HepG2 (cell line): Measurements from ENCODE around the gene ARMH4. TPM values are rescaled to one million over a fixed set of nuclear protein-coding genes. Genes with fewer than 3 reads are reported as not detected.
A peak's percentile ranks its signal among the peaks of the same experiment; 100 is the strongest.

Experiments
- ARID2 ChIP-seq: sonication (generic); formaldehyde crosslinking; IDR thresholded peaks from 2 replicates; pipeline ENCODE4 v1.8.1; 2022; ENCODE audit warnings: mild to moderate bottlenecking, missing genetic modification reagents, borderline replicate concordance
- CBX2 ChIP-seq, 2 experiments: fragments of 200-600 bp in 1 of 2; sonication (generic); formaldehyde crosslinking in 1 of 2; IDR thresholded peaks; 2 replicates each; pipeline versions ENCODE4 v1.7.0 to v1.8.1; 2018 to 2022; ENCODE audit warnings: low read depth in 2 of 2, low read length in 1 of 2, mild to moderate bottlenecking in 1 of 2, missing genetic modification reagents in 1 of 2
- HES4 ChIP-seq: sonication (generic); formaldehyde crosslinking; IDR thresholded peaks from 2 replicates; pipeline ENCODE4 v1.9.0; 2021; ENCODE audit warnings: mild to moderate bottlenecking, missing genetic modification reagents, borderline replicate concordance
- HHEX ChIP-seq: IDR thresholded peaks from 2 replicates; pipeline ENCODE4 v1.6.1; 2016; ENCODE audit warnings: control low read depth
- ISX ChIP-seq: sonication (generic); formaldehyde crosslinking; conservative IDR thresholded peaks from 2 replicates; pipeline ENCODE4 v1.5.0; 2020; ENCODE audit warnings: missing genetic modification reagents
- MXI1 ChIP-seq: IDR thresholded peaks from 3 replicates; pipeline ENCODE4 v1.6.1; 2012; ENCODE audit warnings: low read depth, low read length, inconsistent platforms, borderline replicate concordance
- MZF1 ChIP-seq: sonication (generic); formaldehyde crosslinking; IDR thresholded peaks from 2 replicates; pipeline ENCODE4 v1.8.1; 2023; ENCODE audit warnings: mild to moderate bottlenecking, missing genetic modification reagents, borderline replicate concordance
- NFATC3 ChIP-seq: sonication (generic); formaldehyde crosslinking; IDR thresholded peaks from 2 replicates; pipeline ENCODE4 v1.5.1; 2020; ENCODE audit warnings: mild to moderate bottlenecking, missing genetic modification reagents
- POLR2AphosphoS2 ChIP-seq: IDR thresholded peaks from 2 replicates; pipeline ENCODE4 v1.6.1; 2011; ENCODE audit warnings: low read depth, low read length, improper control_type of control experiment
- SMARCC2 ChIP-seq: fragments of 450-650 bp; IDR thresholded peaks from 2 replicates; pipeline ENCODE4 v1.6.1; 2017; ENCODE audit warnings: antibody characterized with exemption, mild to moderate bottlenecking
- SRSF4 ChIP-seq: fragments of 200-400 bp; formaldehyde crosslinking; IDR thresholded peaks from one replicate; pipeline ENCODE4 v1.6.1; 2018; ENCODE audit warnings: mild to moderate bottlenecking, low read depth, low read length, moderate library complexity; ENCODE audit not compliant: poor library complexity, severe bottlenecking
- ZFP36L1 ChIP-seq: sonication (generic); formaldehyde crosslinking; IDR thresholded peaks from 2 replicates; pipeline ENCODE4 v1.8.0; 2022; ENCODE audit warnings: mild to moderate bottlenecking, missing genetic modification reagents, moderate library complexity
- ZNF337 ChIP-seq: sonication (generic); formaldehyde crosslinking; IDR thresholded peaks from 2 replicates; pipeline ENCODE4 v1.5.1; 2020; ENCODE audit warnings: missing genetic modification reagents, low read depth, mild to moderate bottlenecking, borderline replicate concordance
- ZNF570 ChIP-seq: sonication (generic); formaldehyde crosslinking; IDR thresholded peaks from 2 replicates; pipeline ENCODE4 v1.4.0; 2020; ENCODE audit warnings: mild to moderate bottlenecking, missing genetic modification reagents, borderline replicate concordance
- polyA plus RNA-seq, 8 experiments: library from polyadenylated mRNA; depleted of rRNA in 3 of 8; stranded (reverse) in 7 of 8; unstranded in 1 of 8; fragments of >200 nt; fragmentation: Illumina TruSeq in 4 of 8; extraction: Trizol in 4 of 8; gene quantifications; 2 replicates each; pipeline versions ENCODE4 v1.2.1 to v1.2.3, GENCODE V29; 2011 to 2016; ENCODE audit warnings: low read depth in 4 of 8, missing spikeins in 1 of 8, mixed read lengths in 1 of 8; ENCODE audit not compliant: insufficient read depth in 1 of 8
- total RNA-seq, 5 experiments: library from RNA; depleted of rRNA; stranded (reverse); fragments of >200 nt; fragmentation: Illumina TruSeq; extraction: Trizol; gene quantifications; 2 replicates each; pipeline ENCODE4 v1.2.3, GENCODE V29; 2016; ENCODE audit warnings: low read depth in 1 of 5
- TF ChIP-seq, protein P1 (sequence below): IDR thresholded peaks from 2 replicates; pipeline ENCODE4 v1.6.1; 2012; ENCODE audit warnings: low read length, improper control_type of control experiment
- TF ChIP-seq, protein P2 (sequence below): sonication (generic); formaldehyde crosslinking; IDR thresholded peaks from 2 replicates; pipeline ENCODE4 v1.4.0; 2020; ENCODE audit warnings: mild to moderate bottlenecking, missing genetic modification reagents
- TF ChIP-seq, protein P3 (sequence below): sonication (generic); formaldehyde crosslinking; IDR thresholded peaks from 2 replicates; pipeline ENCODE4 v1.4.0; 2020; ENCODE audit warnings: missing genetic modification reagents
- TF ChIP-seq, protein P4 (sequence below): sonication (generic); formaldehyde crosslinking; conservative IDR thresholded peaks from 2 replicates; pipeline ENCODE4 v1.8.0; 2022; ENCODE audit warnings: missing genetic modification reagents
- TF ChIP-seq, protein P5 (sequence below): sonication (generic); formaldehyde crosslinking; IDR thresholded peaks from 2 replicates; pipeline ENCODE4 v1.8.0; 2022; ENCODE audit warnings: missing genetic modification reagents, low read depth, mild to moderate bottlenecking, borderline replicate concordance

The ARMH4 gene
- total and polyA plus RNA-seq, 2 of the 13 experiments (the other 11 are each of a cell fraction or from before 2014, with no cell fraction given): 0.02 to 0.18 TPM

DNA sequence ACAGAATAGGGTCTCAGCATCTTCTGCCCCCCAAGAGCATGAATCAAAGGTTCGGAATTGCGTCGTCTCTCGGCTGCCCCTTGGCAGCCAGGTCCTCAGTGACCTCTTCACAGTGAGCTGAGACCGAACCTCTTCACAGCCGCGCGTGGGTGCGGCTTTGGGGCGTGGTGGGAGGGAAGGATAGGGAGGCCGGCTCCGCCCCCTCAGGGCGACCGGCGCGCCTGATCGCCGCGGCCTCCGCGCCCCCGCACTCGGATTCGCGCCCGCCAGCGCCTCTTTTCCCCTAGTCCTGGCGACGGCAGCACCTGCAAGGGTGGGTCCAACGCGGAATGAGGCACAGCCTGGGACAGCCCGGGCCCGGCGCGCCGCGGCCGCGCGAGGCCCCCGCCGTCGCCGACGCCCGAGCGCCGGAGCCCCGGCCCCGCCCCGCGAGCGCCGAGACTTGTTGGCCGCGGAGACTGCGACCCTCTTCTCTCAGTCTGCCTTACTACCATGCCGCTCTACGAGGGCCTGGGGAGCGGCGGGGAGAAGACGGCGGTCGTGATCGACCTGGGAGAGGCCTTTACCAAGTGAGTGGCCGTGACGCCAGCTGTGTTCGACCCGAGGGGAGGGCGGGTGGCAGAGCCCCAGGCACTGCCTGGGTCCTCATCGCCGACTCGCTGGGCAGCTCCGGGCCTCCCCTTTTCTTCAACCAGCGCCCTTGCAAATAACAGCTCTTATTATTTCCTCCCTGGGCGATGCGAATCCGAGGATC is 47.9 kb upstream of the ARMH4 start, which contains the start of gene ACTR10 (continued):
- TF ChIP-seq, protein P1, sequence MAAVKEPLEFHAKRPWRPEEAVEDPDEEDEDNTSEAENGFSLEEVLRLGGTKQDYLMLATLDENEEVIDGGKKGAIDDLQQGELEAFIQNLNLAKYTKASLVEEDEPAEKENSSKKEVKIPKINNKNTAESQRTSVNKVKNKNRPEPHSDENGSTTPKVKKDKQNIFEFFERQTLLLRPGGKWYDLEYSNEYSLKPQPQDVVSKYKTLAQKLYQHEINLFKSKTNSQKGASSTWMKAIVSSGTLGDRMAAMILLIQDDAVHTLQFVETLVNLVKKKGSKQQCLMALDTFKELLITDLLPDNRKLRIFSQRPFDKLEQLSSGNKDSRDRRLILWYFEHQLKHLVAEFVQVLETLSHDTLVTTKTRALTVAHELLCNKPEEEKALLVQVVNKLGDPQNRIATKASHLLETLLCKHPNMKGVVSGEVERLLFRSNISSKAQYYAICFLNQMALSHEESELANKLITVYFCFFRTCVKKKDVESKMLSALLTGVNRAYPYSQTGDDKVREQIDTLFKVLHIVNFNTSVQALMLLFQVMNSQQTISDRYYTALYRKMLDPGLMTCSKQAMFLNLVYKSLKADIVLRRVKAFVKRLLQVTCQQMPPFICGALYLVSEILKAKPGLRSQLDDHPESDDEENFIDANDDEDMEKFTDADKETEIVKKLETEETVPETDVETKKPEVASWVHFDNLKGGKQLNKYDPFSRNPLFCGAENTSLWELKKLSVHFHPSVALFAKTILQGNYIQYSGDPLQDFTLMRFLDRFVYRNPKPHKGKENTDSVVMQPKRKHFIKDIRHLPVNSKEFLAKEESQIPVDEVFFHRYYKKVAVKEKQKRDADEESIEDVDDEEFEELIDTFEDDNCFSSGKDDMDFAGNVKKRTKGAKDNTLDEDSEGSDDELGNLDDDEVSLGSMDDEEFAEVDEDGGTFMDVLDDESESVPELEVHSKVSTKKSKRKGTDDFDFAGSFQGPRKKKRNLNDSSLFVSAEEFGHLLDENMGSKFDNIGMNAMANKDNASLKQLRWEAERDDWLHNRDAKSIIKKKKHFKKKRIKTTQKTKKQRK: no peak
- no peak for TF ChIP-seq ZNF570 (CRISPR knock-in tag)
- TF ChIP-seq POLR2AphosphoS2: no peak
- TF ChIP-seq ZNF337 (CRISPR knock-in tag): no peak
- no peak for TF ChIP-seq ZFP36L1 (CRISPR knock-in tag)
- TF ChIP-seq, protein P2, sequence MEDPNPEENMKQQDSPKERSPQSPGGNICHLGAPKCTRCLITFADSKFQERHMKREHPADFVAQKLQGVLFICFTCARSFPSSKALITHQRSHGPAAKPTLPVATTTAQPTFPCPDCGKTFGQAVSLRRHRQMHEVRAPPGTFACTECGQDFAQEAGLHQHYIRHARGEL (CRISPR knock-in tag): no peak
- TF ChIP-seq HES4: 0 out of 2 replicates have a peak, but pooled peaks have one; percentile 51
- no peak for TF ChIP-seq MZF1
- TF ChIP-seq, protein P3, sequence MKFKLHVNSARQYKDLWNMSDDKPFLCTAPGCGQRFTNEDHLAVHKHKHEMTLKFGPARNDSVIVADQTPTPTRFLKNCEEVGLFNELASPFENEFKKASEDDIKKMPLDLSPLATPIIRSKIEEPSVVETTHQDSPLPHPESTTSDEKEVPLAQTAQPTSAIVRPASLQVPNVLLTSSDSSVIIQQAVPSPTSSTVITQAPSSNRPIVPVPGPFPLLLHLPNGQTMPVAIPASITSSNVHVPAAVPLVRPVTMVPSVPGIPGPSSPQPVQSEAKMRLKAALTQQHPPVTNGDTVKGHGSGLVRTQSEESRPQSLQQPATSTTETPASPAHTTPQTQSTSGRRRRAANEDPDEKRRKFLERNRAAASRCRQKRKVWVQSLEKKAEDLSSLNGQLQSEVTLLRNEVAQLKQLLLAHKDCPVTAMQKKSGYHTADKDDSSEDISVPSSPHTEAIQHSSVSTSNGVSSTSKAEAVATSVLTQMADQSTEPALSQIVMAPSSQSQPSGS (CRISPR knock-in tag): no peak
- TF ChIP-seq HHEX (CRISPR knock-in tag): no peak
- no peak; the same call in 2 of the 3 replicates for TF ChIP-seq MXI1
- TF ChIP-seq SMARCC2: no peak
- TF ChIP-seq NFATC3 (CRISPR knock-in tag): no peak
- TF ChIP-seq, protein P4, sequence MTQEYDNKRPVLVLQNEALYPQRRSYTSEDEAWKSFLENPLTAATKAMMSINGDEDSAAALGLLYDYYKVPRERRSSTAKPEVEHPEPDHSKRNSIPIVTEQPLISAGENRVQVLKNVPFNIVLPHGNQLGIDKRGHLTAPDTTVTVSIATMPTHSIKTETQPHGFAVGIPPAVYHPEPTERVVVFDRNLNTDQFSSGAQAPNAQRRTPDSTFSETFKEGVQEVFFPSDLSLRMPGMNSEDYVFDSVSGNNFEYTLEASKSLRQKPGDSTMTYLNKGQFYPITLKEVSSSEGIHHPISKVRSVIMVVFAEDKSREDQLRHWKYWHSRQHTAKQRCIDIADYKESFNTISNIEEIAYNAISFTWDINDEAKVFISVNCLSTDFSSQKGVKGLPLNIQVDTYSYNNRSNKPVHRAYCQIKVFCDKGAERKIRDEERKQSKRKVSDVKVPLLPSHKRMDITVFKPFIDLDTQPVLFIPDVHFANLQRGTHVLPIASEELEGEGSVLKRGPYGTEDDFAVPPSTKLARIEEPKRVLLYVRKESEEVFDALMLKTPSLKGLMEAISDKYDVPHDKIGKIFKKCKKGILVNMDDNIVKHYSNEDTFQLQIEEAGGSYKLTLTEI (CRISPR knock-in tag): no peak
- no peak for TF ChIP-seq ISX (CRISPR knock-in tag)
- TF ChIP-seq SRSF4: no peak
- no peak for TF ChIP-seq CBX2 (IDR thresholded peaks at IDR 0.05; ENCODE audit: low read depth, low read length)
- TF ChIP-seq CBX2 (CRISPR knock-in tag; IDR thresholded peaks at IDR 0.05; ENCODE audit: low read depth): no peak
- TF ChIP-seq, protein P5, sequence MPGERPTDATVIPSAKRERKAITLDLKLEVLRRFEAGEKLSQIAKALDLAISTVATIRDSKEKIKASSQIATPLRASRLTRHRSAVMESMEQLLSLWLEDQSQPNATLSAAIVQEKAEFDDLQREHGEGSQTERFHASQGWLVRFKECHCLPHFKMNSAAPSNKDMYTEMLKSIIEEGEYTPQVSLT: no peak
- no peak; the same call in 1 of the 2 replicates for TF ChIP-seq ARID2 (CRISPR knock-in tag)
